ENCODE results near the gene EGFL8. TPM values are rescaled to one million over a fixed set of nuclear protein-coding genes. Genes with fewer than 3 reads are reported as not detected.
"Not testable (repeated sequence)": the region's sequence is repeated elsewhere in the genome, so short reads cannot be mapped to it uniquely, and the experiment has no call there.

The EGFL8 gene
- total and polyA plus RNA-seq, 9 of the 15 experiments (the other 6 are each of a cell fraction or from before 2014, with no cell fraction given), result 2.2 to 47.4 (median 14.2) TPM

DNA sequence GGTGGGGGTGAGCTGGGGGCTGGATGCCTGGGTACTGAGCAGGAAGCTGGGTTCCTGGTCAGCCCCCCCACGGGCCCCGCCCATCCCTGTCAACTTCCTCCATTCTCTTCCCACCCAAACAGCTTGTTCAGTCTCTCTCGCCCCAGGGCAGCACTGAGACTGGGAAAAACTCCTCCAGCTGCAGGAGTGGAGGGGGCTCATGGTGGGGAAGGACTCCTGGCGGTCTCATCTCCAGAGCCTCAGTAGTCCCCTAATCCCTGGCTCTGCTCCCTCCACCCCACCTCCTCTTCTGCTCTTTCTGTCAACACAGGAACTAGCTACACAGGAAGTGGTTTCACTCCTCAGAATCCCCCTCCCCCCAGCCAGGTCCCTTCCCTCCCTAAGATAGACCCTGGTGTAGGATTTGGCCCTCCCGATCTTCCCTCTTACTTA is 28.2 kb downstream of the EGFL8 start, which contains the start of gene GPSM3 (continued):
- TF ChIP-seq, protein P1, sequence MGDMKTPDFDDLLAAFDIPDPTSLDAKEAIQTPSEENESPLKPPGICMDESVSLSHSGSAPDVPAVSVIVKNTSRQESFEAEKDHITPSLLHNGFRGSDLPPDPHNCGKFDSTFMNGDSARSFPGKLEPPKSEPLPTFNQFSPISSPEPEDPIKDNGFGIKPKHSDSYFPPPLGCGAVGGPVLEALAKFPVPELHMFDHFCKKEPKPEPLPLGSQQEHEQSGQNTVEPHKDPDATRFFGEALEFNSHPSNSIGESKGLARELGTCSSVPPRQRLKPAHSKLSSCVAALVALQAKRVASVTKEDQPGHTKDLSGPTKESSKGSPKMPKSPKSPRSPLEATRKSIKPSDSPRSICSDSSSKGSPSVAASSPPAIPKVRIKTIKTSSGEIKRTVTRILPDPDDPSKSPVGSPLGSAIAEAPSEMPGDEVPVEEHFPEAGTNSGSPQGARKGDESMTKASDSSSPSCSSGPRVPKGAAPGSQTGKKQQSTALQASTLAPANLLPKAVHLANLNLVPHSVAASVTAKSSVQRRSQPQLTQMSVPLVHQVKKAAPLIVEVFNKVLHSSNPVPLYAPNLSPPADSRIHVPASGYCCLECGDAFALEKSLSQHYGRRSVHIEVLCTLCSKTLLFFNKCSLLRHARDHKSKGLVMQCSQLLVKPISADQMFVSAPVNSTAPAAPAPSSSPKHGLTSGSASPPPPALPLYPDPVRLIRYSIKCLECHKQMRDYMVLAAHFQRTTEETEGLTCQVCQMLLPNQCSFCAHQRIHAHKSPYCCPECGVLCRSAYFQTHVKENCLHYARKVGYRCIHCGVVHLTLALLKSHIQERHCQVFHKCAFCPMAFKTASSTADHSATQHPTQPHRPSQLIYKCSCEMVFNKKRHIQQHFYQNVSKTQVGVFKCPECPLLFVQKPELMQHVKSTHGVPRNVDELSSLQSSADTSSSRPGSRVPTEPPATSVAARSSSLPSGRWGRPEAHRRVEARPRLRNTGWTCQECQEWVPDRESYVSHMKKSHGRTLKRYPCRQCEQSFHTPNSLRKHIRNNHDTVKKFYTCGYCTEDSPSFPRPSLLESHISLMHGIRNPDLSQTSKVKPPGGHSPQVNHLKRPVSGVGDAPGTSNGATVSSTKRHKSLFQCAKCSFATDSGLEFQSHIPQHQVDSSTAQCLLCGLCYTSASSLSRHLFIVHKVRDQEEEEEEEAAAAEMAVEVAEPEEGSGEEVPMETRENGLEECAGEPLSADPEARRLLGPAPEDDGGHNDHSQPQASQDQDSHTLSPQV (IDR thresholded peaks at IDR 0.05), result peak; percentile 77

- H3K9me1 ChIP-seq (ENCODE audit: control insufficient read depth, insufficient read depth, low read length); CTCF ChIA-PET (ENCODE audit: low intra/inter-chr PET ratio); H3K9me3 ChIP-seq (replicated peaks; ENCODE audit: control insufficient read depth, insufficient read depth, low read depth, low read length); H3K27me3 ChIP-seq (ENCODE audit: control insufficient read depth in 2 of 2, insufficient read depth in 2 of 2, low read length in 2 of 2); in situ Hi-C loops (cut with MboI); BruUV-seq (replicated peaks); H3K36me3 ChIP-seq (ENCODE audit: control insufficient read depth, insufficient read depth, low read length); FAIRE-seq; DNase-seq (ENCODE audit: extremely low read depth in 1 of 4, low spot score in 3 of 4); H4K20me1 ChIP-seq (replicated peaks; ENCODE audit: control insufficient read depth, insufficient read depth, low read length); ATAC-seq; TF ChIP-seq NR2C2 (CRISPR knock-in tag; IDR thresholded peaks at IDR 0.05): not testable (repeated sequence)
- intact Hi-C loops (cut with micrococcal nuclease), result loop anchor here (10.0 kb wide), 1 partner anchor 288 kb away; the partner anchor contains the start of gene ZBTB12
- peak overlapping the region; percentile 93 for H3K27ac ChIP-seq (ENCODE audit: extremely low read depth, low read depth, low read length)
- peaks cover 53% of the 10 kb centered on the region for H3K79me2 ChIP-seq (ENCODE audit: control insufficient read depth, insufficient read depth, low read length)
- WGBS (ENCODE audit: insufficient coverage, low coverage, missing lambda C conversion rate), result 76% methylated on average over 13 of the region's 13 CpGs
- H3K4me2 ChIP-seq (ENCODE audit: insufficient read depth, low read length), result peak overlapping the region; percentile 94
- H3K4me1 ChIP-seq (replicated peaks in 1 of 2; ENCODE audit: control insufficient read depth in 2 of 2, insufficient read depth in 2 of 2, low read length in 2 of 2), result peaks cover 73 to 74% of the 10 kb centered on the region in 2 experiments
- peak overlapping the region; percentile 79 for H3K4me3 ChIP-seq
- peak overlapping the region; percentile 75 to 85; a peak in 3 of 4 replicates for H3K9ac ChIP-seq (ENCODE audit: insufficient read depth in 1 of 2, low read depth in 2 of 2, low read length in 2 of 2)
- POLR2A ChIA-PET, result interaction anchor here (0.6 to 1.4 kb wide), 4 partner anchors 10 to 629 kb away, joined by 3 to 6 read pairs (median 3); no protein-coding TSS in a partner anchor
- H2AFZ ChIP-seq (ENCODE audit: low read depth, low read length), result peak overlapping the region; percentile 97
- TF ChIP-seq GABPB1 (CRISPR knock-in tag; IDR thresholded peaks at IDR 0.05) (0 out of 2 replicates have a peak, but pooled peaks have one; percentile 12), NFRKB (IDR thresholded peaks at IDR 0.05; ENCODE audit: low read depth) (0 out of 2 replicates have a peak, but pooled peaks have one; percentile 41), LEF1 (IDR thresholded peaks at IDR 0.05) (0 out of 2 replicates have a peak, but pooled peaks have one; percentile 6), NR2C2 (tag; IDR thresholded peaks at IDR 0.05) (0 out of 2 replicates have a peak, but pooled peaks have one; percentile 31), TFAP4 (CRISPR knock-in tag; IDR thresholded peaks at IDR 0.05; ENCODE audit: borderline replicate concordance) (0 out of 2 replicates have a peak, but pooled peaks have one; percentile 20), GABPA (tag; conservative IDR thresholded peaks at IDR 0.05; ENCODE audit: low read depth) (peak; percentile 58), ARNT (IDR thresholded peaks at IDR 0.05) (peak in 1 of 2 experiments; percentile 46; a peak in 1 of 4 replicates), PML (IDR thresholded peaks at IDR 0.05; ENCODE audit: low read length) (0 out of 2 replicates have a peak, but pooled peaks have one; percentile 10)
- TF ChIP-seq, protein P2, sequence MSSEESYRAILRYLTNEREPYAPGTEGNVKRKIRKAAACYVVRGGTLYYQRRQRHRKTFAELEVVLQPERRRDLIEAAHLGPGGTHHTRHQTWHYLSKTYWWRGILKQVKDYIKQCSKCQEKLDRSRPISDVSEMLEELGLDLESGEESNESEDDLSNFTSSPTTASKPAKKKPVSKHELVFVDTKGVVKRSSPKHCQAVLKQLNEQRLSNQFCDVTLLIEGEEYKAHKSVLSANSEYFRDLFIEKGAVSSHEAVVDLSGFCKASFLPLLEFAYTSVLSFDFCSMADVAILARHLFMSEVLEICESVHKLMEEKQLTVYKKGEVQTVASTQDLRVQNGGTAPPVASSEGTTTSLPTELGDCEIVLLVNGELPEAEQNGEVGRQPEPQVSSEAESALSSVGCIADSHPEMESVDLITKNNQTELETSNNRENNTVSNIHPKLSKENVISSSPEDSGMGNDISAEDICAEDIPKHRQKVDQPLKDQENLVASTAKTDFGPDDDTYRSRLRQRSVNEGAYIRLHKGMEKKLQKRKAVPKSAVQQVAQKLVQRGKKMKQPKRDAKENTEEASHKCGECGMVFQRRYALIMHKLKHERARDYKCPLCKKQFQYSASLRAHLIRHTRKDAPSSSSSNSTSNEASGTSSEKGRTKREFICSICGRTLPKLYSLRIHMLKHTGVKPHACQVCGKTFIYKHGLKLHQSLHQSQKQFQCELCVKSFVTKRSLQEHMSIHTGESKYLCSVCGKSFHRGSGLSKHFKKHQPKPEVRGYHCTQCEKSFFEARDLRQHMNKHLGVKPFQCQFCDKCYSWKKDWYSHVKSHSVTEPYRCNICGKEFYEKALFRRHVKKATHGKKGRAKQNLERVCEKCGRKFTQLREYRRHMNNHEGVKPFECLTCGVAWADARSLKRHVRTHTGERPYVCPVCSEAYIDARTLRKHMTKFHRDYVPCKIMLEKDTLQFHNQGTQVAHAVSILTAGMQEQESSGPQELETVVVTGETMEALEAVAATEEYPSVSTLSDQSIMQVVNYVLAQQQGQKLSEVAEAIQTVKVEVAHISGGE (CRISPR knock-in tag; IDR thresholded peaks at IDR 0.05), result peak in 1 of 3 experiments; percentile 12; a peak in 1 of 6 replicates
Observed at GRCh38 chr6:32193096-32193495, 28.7 kb downstream of the EGFL8 start.

Data from K562 (cell line).